Brain microvascular endothelial cell (primary cell): ENCODE results near the gene PXYLP1.

Source experiments
- DNase-seq: peaks from one replicate; pipeline ENCODE4 v3.0.0-alpha.2; 2020
- H3K27ac ChIP-seq: fragments of 250-450 bp; sonication (Bioruptor Pico); 2 replicates; pipeline ENCODE4 v1.5.1; 2020; ENCODE audit warnings: mild to moderate bottlenecking, moderate library complexity
- H3K27me3 ChIP-seq: fragments of 250-450 bp; sonication (Bioruptor Pico); replicated peaks from 2 replicates; pipeline ENCODE4 v1.5.1; 2020; ENCODE audit warnings: mild to moderate bottlenecking
- H3K36me3 ChIP-seq: fragments of 250-450 bp; sonication (Bioruptor Pico); replicated peaks from 2 replicates; pipeline ENCODE4 v1.5.1; 2020; ENCODE audit warnings: mild to moderate bottlenecking
- H3K4me3 ChIP-seq: 2 replicates; pipeline ENCODE4 v1.5.1; 2011; ENCODE audit warnings: low read depth, mild to moderate bottlenecking, control low read depth, low read length, moderate library complexity
- CTCF ChIP-seq: IDR thresholded peaks from 2 replicates; pipeline ENCODE4 v1.5.1; 2011; ENCODE audit warnings: low read depth, mild to moderate bottlenecking, moderate library complexity, low read length, control low read depth, inconsistent platforms; ENCODE audit errors: missing control alignments
- in situ Hi-C: cut with HindIII; loops from 2 replicates; pipeline ENCODE4 v1.10.0; 2017; ENCODE audit warnings: low sequenced_read_pairs, low pct_ligation_motif_present

Gene PXYLP1

GRCh38 chr3:141236361-141236760 lies 4.7 kb downstream of the PXYLP1 start:
- Histone ChIP-seq H3K4me3 (no peak overlapping the region), H3K27ac (no peak overlapping the region), H3K36me3 (peaks cover 3% of the 10 kb centered on the region), H3K27me3 (no peaks in the 10 kb centered on the region)
- in situ Hi-C loops: no loop called here
- DNase-seq: no peak
- no peak for TF ChIP-seq CTCF

GRCh38 chr3:141237701-141238521 lies 6.3 kb downstream of the PXYLP1 start:
- peaks cover 3% of the 10 kb centered on the region for H3K36me3 ChIP-seq
- H3K4me3 ChIP-seq: no peak overlapping the region
- no peaks in the 10 kb centered on the region for H3K27me3 ChIP-seq
- in situ Hi-C loops: no loop called here
- no peak for TF ChIP-seq CTCF
- no peak for DNase-seq
- no peak overlapping the region for H3K27ac ChIP-seq

GRCh38 chr3:141239511-141240281 lies 8.1 kb downstream of the PXYLP1 start:
- Histone ChIP-seq H3K4me3 (no peak overlapping the region), H3K27me3 (no peaks in the 10 kb centered on the region), H3K27ac (no peak overlapping the region), H3K36me3 (peaks cover 3% of the 10 kb centered on the region)
- no peak for TF ChIP-seq CTCF
- no peak for DNase-seq
- in situ Hi-C loops: no loop called here

GRCh38 chr3:141240286-141240685 lies 8.7 kb downstream of the PXYLP1 start:
- H3K27me3 ChIP-seq: no peaks in the 10 kb centered on the region
- DNase-seq: no peak
- in situ Hi-C loops: no loop called here

More at GRCh38 chr3:141240286-141240685, 8.7 kb downstream of the PXYLP1 start:
- H3K4me3 ChIP-seq: no peak overlapping the region
- no peak for TF ChIP-seq CTCF
- H3K36me3 ChIP-seq: peaks cover 3% of the 10 kb centered on the region
- no peak overlapping the region for H3K27ac ChIP-seq
